Stimulated activated naive CD4-positive, alpha-beta T cell treated with Interleukin-2 at 50 U/mL for 16 hours (primary cell): ENCODE measurements around the gene CCL5.

Source experiments
- DNase-seq: peaks from one replicate; lab custom pipeline; 2025; lab: John Stamatoyannopoulos, UW

The CCL5 gene

DNA sequence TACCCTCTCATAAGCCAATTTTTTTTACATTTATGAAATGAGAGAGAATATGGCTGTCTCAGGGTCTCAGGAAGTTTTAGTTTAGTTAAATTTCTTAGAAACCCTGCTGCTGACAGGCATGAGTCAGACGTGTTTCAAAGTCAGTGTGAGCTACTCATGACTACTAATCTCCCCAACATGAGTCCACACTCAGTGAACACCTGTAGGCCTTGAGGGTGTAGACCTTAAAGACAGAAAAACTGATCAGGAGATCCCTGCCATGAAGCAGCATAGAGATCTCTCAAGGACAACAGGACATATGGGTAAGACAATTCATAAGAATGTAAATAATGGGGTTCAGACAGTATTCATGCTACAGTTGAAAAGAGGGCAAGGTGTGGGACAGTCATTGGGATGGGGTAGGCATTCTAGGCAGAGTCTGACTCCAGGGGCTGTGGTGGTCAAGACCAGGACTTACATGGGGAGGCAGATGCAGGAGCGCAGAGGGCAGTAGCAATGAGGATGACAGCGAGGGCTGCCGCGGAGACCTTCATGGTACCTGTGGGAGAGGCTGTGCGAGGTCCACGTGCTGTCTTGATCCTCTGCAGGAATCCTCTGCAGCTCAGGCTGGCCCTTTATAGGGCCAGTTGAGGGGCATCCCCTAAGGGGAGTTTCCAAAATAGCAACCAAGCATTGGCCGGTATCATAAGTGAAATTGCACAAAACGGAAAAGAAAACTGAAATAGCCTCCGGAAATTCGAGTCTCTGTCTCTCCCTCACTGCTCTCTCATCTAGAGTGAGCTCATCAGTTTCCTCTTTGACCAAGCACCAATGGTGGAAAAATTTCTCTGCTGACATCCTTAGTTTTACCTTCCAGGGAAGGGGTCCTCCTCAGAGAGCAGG, at the start of gene CCL5:
TSS of gene CCL5 (minus strand) at position 588 of the 882 bp plus-strand sequence.
- peak; percentile 24 for DNase-seq

GRCh38 chr17:35927714-35928113, 47.6 kb upstream of the CCL5 start:
- no peak for DNase-seq

- no peak for DNase-seq
These were observed 43.5 kb upstream of the CCL5 start for GRCh38 chr17:35923609-35924114.

DNA sequence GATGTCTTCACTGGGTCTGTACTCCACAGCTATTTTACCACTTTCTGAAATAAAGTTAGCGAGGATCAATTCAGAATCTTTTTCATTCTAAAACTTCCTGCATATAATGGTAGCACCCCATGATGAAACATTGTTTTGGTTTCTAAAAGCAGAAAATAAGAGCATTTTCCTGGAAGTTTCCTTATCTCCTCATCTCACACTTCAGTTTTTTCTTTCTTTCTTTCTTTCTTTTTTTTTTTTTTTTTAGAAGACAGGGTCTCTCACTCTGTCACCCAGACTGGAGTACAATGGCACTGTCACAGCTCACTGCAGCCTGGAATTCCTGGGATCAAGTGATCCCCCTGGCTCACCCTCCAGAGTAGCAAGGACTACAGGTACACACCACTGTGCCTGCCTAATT, 40.1 kb upstream of the CCL5 start:
- DNase-seq, result no peak

DNA sequence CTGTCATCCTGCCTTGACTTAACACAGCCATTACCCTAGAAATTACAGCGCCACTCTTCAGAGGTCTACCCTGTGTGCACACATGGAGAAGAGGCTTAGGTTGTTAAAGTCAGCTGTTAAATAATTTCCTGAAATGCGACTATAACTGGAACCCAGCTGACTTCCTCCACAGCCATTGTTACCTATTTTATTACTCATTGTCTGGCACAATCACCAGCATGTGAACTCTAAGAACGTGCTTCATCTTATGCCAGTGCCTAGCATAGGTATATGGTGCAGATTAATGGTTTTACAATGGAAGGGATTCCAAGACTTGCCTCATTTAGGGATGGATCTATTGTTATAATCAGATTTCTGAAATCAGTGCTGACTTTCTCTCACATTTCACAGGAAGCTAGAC, 38.5 kb upstream of the CCL5 start:
- no peak for DNase-seq

DNA sequence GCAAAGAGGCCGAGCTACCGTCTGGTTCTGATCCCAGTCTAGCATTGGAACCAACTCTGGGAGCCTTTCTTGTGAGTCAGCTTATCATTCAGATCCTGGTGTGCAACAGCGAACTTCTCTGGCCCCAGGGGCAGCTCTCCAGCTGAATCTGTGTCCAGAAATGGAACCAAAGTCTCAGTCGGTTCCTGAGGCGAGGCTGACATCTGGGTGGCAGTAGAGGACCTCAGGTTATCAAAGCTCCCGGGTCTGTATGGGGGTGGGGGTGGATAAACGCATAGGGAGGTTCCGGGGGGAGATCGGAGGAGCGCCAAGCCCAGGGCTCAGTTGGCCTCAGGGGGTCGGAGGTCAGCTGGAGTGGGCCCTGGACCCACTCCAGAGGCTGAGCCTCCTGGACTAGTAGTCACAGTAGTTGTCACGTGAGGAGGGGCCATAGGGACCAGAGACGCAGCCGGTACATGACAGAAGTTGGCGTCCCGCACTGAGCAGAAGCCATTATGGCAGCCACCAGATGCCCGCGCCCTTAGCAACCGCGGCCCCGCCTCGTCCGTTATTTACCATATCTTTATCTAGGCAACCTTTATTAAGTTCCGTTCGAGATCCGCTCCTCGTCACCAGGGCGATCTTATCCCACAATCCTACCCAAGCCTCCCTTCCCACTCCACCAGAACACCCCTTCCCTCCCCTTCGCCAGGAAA, 37.5 kb upstream of the CCL5 start:
- DNase-seq, result no peak

DNA sequence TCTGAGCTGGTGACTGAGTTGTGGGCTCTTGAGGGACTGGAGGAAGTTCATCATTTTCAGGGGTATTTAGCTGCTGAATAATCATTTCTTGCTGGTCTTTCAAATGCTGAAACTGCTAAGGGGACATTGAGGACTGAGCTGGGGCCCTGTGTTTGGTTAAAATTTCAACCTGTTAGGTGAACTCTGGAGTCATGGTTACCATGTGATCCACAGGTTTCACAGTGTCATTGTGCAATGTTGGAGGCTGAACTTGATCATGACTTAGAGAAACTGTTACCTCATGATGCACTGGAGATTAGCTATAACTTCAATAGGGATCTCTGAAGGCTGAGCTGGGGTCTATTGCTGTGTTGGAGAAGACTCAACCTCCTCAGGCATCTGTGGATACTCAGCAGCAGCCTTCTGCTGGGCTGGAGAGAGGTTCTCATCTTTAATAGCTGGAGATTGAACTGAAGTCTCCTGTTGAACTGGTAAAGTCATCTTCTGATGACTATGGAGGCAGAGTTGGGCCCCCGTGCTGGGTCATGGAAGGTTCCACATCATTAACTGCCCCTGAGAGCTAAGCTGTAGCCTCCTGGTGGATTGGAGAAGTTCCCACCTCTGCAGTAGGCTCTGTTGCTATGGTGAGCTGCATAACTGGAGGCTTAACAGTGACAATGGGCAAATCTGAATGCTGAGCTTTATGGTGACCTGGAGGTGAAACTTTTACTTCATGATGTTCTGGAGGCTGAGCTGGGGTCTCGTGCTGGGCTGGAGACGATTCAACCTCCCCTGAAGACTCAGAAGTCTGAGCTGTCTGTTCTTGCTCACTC, 35.2 kb upstream of the CCL5 start:
- no peak for DNase-seq

- no peak for DNase-seq
These were observed 34.2 kb upstream of the CCL5 start for GRCh38 chr17:35914354-35914753.

GRCh38 chr17:35913609-35914008, 33.4 kb upstream of the CCL5 start:
- no peak for DNase-seq

GRCh38 chr17:35912942-35913341, 32.8 kb upstream of the CCL5 start:
- DNase-seq, result no peak

DNA sequence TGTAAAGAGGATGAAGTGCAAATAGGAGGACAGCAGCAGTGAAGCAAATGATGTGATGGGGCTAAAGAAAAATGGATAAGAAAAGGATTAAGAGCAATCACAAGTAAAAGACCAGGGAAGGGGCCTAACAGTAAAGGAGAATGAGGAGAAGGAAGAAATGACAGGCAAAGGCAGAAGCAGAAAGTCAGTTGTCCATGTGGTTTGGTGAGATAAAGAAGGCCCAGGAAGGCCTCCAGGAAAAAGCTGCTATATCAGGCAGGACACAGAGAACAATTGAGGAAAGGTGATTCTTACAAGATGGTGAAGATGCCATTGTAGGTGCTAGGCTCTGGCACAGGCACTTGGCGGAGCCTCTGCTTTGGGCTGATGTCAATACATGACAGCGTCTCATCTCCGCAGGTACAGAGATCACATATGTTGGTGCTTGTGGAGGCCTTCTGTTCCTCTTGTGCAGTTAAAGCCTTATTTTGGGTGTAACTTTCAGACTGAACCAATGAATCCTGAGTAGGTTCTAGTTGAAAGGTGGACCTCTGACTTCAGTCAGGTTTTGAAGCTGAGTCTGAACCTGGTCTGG, 32.3 kb upstream of the CCL5 start:
- DNase-seq, result no peak

DNA sequence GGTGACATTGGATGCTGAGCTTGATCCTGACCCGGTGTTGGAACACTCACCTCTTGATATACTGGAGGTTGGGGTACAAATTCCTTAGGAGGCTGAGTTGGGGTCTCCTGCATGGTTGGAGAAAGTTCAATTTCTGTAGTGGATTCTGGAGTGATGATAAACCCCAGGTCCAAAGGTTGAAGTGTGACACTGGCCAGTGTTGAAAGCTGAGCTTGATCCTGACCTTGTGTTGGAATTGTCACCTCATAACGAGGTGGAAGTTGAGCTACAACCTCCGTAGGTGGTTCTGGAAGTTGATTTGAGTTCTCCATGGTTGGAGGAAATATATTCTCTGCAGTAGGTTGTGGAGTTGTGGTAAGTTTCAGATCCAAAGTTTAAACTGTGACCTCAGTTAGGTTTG, 29.2 kb upstream of the CCL5 start:
- no peak for DNase-seq

DNA sequence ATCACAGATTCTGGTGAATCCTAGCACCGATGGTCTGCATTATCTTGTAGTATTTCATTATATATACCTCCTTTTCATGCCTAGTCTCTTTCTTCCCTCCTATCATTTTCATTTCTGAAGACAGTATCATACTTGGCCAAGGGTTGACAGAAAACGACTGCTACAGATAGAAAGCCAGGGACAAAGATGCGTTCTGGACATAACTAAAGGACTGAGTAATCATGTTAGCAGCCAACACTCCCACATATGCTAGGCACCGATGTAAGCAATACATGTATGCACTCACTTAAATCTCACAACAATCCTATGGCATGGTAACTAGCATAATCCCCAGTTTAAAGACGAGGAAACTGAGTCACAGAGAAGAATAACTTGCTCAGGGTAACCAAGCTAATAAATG, 27.5 kb upstream of the CCL5 start:
- no peak for DNase-seq

GRCh38 chr17:35906926-35907637, 26.9 kb upstream of the CCL5 start:
- DNase-seq, result no peak

DNA sequence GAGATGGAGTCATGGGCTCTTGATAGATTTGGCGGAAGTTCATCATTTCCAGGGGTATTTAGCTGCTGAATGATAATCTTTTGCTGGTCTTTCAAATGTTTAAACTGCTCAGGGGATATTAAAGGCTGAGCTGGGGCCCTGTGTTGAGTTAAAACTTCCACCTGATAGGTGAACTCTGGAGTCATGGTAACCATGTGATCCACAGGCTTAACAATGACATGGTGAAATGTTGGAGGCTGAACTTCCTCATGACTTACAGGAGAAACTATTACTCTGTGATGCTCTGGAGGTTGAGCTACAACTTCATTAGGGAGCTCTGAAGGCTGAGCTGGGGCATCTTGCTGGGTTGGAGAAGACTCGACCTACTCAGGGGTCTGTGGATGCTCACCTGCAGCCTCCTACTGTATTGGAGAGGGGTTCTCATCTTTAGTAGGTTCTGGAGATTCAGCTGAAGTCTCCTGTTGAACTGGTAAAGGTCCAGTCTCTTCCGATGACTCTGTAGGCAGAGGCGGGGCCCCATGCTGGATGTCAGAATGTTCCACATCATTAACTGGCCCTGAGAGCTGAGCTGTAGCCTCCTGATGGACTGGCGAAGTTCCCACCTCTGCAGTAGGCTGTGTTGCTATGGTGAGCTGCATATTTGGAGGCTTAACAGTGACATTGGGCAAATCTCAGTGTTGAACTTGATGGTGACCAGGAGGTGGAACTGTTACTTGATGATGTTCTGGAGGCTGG, 26.2 kb upstream of the CCL5 start:
- no peak for DNase-seq

DNA sequence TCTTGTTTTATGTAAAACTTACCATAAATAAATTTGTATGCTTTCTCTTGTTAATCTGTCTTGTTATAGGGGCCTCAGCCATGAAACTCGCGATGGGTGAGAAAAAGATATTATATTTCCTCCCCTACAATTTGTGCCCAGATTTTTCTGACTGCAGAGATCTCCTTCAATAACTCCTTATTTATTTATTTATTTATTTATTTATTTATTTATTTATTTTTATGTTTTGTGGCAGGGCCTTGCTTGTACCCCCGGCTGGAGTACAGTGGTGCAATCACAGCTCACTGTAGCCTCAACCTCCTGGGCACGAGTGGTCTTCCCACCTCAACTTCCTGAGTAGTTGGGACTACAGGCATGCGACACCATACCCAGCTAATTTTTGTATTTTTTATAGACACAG, 23.3 kb upstream of the CCL5 start:
- DNase-seq, result no peak

- no peak for DNase-seq
These were observed 21.5 kb upstream of the CCL5 start for GRCh38 chr17:35901631-35902175.

DNA sequence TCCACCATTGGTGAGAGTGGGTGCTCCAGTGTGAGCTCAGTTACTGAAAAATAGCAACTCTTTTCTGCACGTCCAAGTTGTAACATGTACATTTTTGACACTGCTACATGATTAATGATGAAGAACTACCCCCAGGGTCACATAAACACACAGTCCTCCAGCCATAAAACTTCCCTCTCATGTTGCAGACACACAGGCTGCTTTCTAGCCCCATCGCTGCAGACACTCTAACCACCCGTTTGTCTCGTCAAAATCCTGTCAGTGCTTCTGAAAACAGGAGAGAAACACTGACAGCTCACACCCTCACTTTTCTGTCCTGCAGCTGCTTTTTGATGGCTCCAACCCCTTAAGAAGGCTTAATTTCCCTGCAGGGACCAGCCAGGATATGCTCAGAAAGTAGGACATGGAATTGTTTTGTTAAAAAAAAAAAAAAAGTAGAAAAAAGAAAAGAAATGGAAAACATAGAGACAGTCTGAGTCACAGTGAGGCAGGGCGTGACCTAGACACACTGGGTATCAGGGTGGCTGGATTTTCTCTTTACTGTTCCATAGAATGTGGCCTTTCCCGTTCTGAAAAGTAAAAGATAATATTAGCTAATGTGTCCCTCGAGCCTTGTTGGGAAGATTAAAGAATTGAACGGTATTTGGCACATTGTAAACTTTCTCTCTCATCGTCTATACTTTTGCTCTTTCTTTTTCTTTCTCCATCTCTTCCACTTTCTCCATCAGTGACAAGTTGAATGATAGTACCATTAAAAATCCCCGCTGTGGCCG, 20.7 kb upstream of the CCL5 start:
- no peak for DNase-seq

GRCh38 chr17:35900280-35900679, 20.1 kb upstream of the CCL5 start:
- DNase-seq, result no peak
